Measurements from ENCODE around the gene SCLY. TPM values are rescaled to one million over a fixed set of nuclear protein-coding genes. Genes with fewer than 3 reads are reported as not detected.
"Not testable (repeated sequence)": the region's sequence is repeated elsewhere in the genome, so short reads cannot be mapped to it uniquely, and the experiment has no call there.

SCLY gene
- total RNA-seq, 3 donors from 2014 or later: 11.2 to 19.8 (median 19.5) TPM

DNA sequence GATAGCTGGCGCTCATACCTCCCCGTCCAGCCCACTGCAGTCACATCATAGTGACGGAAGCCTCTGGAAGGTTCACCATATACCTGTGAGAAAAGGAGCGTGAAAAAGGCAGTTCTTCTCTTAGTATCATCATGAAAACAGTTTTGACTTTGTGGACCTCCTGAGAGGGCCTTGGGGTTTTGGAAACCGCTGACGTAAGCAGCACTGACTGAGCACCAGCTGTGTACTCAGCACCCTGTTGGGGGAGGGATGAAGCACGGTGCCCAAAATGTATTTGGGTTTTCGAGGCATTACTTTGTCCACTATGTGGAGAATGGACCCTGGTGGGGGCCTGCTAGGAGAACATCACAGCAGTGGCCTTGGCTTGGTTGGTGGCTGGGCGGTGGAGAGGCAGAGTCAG lies 5.4 kb downstream of the SCLY start:
- Histone ChIP-seq H3K4me3 (no peak overlapping the region), H3K9me3 (no peaks in the 10 kb centered on the region), H3K4me1 (ENCODE audit: low read depth) (peaks cover 9% of the 10 kb centered on the region), H3K36me3 (ENCODE audit: low read depth) (no peaks in the 10 kb centered on the region)
- no peak for TF ChIP-seq CTCF (IDR thresholded peaks at IDR 0.05)
- ATAC-seq (no peak), DNase-seq (no peak)
- intact Hi-C loops (cut with DNase I, micrococcal nuclease): no loop called here

DNA sequence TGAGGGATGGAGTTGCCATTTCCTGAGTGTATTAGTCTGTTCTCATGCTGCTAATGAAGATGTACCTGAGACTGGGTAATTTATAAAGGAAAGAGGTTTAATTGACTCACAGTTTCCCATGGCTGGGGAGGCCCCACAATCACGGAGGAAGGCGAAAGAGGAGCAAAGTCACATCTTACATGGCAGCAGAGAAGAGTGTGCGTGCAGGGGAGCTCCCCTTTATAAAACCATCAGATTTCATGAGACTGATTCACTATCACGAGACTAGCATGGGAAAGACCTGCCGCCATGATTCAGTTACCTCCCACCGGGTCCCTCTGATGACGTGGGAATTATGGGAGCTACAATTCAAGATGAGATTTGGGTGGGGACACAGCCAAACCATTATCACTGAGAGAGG lies 5.9 kb downstream of the SCLY start:
- ATAC-seq; H3K9me3 ChIP-seq; H3K4me3 ChIP-seq; DNase-seq; intact Hi-C loops (cut with DNase I, micrococcal nuclease); H3K36me3 ChIP-seq (ENCODE audit: low read depth); H3K4me1 ChIP-seq (ENCODE audit: low read depth): not testable (repeated sequence)

- no peak for DNase-seq
- ATAC-seq: no peak
- Histone ChIP-seq H3K4me3 (no peak overlapping the region), H3K36me3 (ENCODE audit: low read depth) (no peaks in the 10 kb centered on the region), H3K9me3 (no peaks in the 10 kb centered on the region), H3K4me1 (ENCODE audit: low read depth) (peaks cover 2% of the 10 kb centered on the region)
- TF ChIP-seq CTCF (IDR thresholded peaks at IDR 0.05): no peak
- intact Hi-C loops (cut with DNase I, micrococcal nuclease): no loop called here
Measured at GRCh38 chr2:238067939-238068338, 7.1 kb downstream of the SCLY start.

DNA sequence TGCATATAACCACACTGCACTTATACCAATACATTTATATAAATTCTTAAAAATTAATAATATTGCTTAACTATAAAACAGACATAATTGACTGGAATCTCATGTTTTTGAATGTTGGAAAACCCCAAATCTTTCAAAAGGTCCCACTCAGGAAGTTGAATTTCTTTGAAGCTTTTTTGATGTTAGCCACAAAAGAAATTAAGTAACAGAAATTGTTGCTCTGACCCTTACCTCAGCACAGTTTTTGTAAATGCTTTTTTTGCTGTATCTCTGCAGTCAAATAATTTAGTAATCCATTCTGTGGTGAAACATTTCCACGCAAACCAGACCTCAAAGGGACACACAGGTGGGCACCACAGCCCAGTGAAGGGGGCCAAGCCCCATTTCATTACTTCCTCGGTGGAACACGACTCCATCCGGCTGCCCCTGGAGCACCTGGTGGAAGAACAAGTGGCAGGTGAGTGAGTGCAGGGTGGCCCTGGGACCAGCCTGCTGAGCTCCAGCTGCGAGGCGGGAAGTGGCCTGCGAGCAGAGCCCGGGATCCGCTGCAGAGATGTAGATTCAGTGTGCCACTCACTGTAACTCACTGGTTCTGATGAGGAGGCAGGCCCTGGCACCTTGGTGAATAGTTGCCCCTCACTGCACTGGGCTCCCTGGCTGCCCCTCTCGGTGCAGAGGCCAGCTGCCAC lies 8.4 kb downstream of the SCLY start:
- Histone ChIP-seq H3K36me3 (ENCODE audit: low read depth) (no peaks in the 10 kb centered on the region), H3K9me3 (no peaks in the 10 kb centered on the region), H3K4me1 (ENCODE audit: low read depth) (peaks cover 2% of the 10 kb centered on the region), H3K4me3 (no peak overlapping the region)
- ATAC-seq (no peak), DNase-seq (no peak)
- no peak for TF ChIP-seq CTCF (IDR thresholded peaks at IDR 0.05)
- intact Hi-C loops (cut with DNase I, micrococcal nuclease): no loop called here

GRCh38 chr2:238069877-238070276 lies 9.1 kb downstream of the SCLY start:
- Histone ChIP-seq H3K36me3 (ENCODE audit: low read depth) (no peaks in the 10 kb centered on the region), H3K4me3 (no peak overlapping the region), H3K9me3 (no peaks in the 10 kb centered on the region), H3K4me1 (ENCODE audit: low read depth) (no peaks in the 10 kb centered on the region)
- TF ChIP-seq CTCF (IDR thresholded peaks at IDR 0.05): no peak
- intact Hi-C loops (cut with DNase I, micrococcal nuclease): no loop called here
- no peak for DNase-seq
- ATAC-seq: no peak

DNA sequence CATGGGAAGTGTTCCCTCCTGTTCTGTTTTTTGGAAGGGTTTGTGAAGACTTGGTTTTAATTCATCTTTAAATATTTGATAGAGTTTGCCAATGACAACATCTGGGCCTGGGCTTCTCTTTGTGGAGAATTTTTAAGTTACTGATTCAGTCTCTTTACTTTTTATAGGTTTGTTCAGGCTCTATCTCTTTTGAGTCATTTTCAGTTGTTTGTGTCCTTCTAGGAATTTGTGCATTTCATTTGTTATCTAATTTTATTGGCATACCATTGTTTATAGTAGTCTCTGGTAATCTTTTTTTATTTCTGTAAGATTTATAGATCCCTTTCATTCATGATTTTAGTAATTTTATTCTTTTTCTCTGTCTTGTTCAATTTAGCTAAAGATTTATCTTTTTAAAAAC lies 14.6 kb downstream of the SCLY start:
- intact Hi-C loops (cut with DNase I, micrococcal nuclease): no loop called here
- no peak for ATAC-seq

More for the DNA sequence above, 14.6 kb downstream of the SCLY start:
- H3K4me3 ChIP-seq: no peak overlapping the region
- no peak for TF ChIP-seq CTCF (IDR thresholded peaks at IDR 0.05)
- H3K4me1 ChIP-seq (ENCODE audit: low read depth): no peaks in the 10 kb centered on the region
- H3K9me3 ChIP-seq: no peaks in the 10 kb centered on the region
- no peaks in the 10 kb centered on the region for H3K36me3 ChIP-seq (ENCODE audit: low read depth)
- no peak for DNase-seq
